GM19023 (cell line): ENCODE results near the gene SHISAL1.

Source experiments
- ATAC-seq: cut with Tn5 transposase; IDR thresholded peaks from one replicate; pipeline ENCODE4 v1.9.1; 2021; ENCODE audit warnings: mild to moderate bottlenecking, moderate library complexity; ENCODE audit not compliant: unreplicated experiment

The SHISAL1 gene

GRCh38 chr22:44281768-44282637 is 30.7 kb downstream of the SHISAL1 start:
- no peak for ATAC-seq

GRCh38 chr22:44280665-44281188 is 32.0 kb downstream of the SHISAL1 start:
- no peak for ATAC-seq

DNA sequence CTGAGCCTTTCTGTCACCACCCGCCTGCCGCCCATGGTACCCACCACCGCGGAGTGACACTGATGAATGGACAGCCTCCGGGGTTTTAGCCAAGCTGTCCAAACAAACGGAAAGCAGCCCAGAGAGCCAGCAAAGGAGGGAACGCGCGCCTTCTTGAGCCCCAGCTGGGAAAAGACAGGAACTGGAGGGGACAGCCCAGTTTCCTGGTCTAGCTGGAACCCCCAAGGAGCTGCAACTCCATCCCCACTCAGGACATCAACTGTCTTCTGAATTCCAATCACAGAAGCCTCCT is 33.7 kb downstream of the SHISAL1 start:
- ATAC-seq: no peak

- ATAC-seq: no peak
These were observed 34.3 kb downstream of the SHISAL1 start for GRCh38 chr22:44278243-44279068.

DNA sequence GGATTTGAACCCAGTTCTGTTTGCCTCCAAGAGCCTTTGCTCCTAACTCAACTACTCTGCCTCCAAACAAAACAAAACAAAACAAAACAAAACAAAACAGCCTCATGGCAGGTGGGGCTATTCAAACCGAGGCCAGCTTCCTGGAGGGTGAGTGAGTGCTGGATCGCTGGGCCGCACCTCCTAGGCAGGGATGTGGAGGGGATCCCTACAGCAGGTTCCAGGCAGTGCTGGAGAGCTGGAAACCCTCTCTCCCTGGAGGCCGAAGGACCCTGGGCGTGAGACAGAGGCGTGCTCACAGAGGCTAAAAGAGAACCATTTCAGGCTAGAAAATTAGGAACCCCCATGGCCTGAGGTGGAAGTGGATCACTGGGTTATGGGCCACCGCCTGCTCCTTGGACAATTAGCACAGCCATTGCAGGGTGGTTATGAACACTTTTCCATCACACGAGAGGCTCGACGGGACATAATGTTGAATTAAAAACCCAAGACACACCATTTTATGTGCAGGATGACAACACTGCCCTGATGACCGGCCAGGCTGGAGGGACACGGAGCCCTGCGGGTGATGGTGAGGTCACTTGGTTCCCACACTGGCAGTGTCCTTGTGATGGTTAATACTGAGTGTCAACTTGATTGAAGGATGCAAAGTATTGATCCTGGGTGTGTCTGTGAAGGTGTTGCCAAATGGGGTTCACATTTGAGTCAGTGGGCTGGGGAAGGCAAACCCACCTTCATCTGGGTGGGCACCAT is 35.2 kb downstream of the SHISAL1 start:
- ATAC-seq: no peak

- no peak for ATAC-seq
These were observed 35.9 kb downstream of the SHISAL1 start for GRCh38 chr22:44276706-44277356.

DNA sequence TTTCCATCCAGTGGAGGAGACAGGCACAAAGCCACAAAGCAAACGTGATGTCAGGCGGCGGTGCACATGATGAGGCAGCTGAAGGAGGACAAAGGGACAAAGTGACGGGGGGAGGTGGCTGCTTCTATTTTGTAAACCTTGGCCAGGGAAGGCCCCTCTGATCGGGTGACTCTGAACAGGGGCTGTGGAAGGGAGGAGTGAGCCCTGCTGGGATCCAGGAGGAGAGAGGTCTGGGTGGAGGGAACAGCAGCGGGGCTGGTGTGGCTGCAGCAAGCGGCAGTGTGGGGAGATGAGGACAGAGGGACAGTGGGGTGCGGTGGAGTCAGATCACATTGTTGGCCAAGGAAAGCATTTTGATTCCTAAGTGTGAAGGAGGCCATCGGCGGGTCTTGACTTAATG is 36.7 kb downstream of the SHISAL1 start:
- no peak for ATAC-seq

DNA sequence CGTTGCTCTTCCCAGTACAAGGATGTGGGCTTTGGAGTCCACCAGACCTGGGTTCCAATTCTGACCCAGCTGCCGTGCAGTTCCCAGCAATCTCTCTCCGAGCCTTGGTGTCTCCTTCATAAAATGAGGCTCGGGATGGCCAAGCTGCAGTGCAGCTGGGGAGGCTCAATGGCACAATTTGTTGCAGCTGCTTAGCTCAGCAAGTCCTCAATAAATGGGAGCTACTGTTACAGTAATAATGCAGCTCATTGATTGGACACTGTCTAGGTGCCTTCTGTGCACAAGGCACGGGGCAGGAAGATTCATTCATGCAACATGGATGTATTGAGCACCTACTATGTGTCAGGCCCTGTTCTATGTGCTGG is 37.1 kb downstream of the SHISAL1 start:
- ATAC-seq: no peak

DNA sequence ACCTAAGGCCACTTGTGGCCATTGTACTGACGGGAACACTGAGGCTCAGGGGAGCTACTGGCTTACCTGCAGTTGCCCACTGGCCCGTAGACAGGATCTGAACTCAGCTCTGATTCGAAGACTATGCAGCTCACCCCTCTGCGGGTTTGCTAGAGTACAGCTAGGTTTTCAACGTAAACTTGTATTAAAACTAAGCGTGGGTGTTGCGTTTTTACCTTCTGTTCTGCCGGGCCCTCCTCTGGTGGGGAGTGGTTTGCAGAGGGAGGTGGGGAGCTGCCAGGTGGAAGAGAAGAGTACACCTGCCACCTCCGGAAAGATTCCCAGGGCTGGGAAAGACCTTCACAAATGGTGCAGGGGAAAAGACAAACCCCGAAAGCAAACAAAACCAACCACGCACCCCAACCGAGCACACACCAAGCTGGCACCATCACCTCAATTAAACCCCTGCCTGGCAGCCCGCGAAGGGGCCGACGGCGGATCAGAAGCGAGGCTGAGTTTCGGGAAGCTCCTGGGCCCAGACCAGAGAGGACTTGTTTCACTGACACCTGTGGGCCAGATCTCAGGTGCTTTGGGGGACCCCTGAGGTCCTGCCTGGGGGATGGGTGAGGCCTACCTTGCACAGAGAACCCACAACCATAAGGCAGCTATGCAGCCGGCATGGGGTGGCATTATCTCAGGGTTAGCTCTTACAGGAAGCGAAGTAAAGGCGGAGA is 37.7 kb downstream of the SHISAL1 start:
- ATAC-seq: no peak

DNA sequence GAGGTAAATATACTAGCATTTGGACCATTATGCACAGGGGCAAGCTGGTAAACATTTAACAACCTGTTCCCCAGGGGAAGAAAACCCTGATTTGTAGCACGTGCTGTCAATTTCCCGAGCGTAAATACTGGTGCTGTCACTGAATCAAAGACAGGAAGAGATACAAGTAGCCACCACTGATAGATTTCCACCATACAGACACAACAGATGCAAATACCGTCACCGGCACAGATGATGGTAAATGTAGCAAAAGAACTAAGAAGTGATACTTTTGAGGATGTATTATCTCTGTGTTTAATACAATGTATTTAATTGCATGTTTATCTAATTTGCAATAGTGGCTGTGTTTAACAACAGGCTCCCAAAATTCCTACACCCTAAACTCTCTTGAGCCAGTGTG is 39.6 kb downstream of the SHISAL1 start:
- ATAC-seq: no peak

- ATAC-seq: no peak
These were observed 40.4 kb downstream of the SHISAL1 start for GRCh38 chr22:44272401-44272771.

GRCh38 chr22:44271732-44272400 is 40.9 kb downstream of the SHISAL1 start:
- no peak for ATAC-seq

DNA sequence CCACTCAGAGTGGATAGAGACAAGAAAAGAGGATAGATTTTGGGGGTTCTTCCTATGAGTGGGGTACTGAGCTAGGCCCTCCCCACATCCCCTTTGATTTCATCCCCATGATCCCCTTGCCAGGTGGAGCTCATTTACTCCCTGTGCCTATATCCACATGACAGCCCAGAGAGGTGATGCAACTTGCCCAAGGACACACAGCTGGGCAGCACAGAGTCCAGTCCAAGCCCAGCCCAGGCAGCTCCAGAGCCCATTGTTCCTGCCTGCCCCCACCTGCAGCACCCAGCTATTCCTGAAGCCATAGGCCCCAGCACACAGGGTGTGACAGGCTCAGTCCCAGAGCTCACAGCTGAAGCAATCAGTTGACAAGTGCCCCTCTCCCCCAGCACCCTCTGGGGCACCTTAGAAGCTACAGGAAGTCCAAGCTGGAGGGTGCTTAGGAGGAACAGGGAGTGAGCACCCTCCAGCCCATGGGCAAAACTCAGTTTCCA is 41.7 kb downstream of the SHISAL1 start:
- ATAC-seq: no peak

- no peak for ATAC-seq
These were observed 42.2 kb downstream of the SHISAL1 start for GRCh38 chr22:44270556-44270880.

DNA sequence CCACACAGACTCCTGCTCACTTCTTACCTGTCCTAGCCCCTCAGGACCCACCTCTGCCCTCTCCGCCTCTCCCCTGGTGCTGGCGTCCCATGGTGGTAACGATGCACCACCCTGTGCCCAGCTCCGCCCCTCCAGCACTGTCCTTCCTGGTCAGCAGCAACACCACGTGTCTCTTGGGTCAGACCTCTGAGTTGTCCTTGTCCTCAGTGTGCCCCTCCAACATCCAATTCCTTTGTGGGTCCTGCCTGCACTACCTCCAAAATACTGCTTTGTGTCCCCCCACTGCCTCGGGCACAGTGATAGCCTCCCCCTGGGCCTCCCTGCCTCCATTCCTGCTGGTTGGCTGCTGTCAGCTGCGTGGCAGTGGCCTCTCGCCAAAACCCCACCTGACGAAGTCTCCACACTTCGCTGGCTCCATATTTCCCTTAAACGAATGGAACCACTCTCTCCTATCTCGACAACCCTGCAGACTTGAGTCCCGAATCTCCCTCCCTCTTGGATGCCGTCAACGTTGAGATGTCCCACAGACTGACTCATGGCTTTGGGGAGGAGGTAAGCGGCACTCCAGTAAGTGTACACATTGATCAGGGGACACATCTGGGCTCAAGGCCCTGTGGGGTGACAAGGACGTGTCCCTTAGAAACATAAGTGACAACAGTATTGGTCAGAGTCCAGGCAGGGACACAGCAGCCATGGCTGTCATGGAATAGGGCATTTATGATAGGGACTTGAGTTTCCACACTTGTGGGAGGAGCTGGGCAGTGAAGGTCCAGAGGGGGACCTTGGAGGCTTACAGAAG is 42.8 kb downstream of the SHISAL1 start:
- ATAC-seq: no peak

GRCh38 chr22:44269117-44269498 is 43.6 kb downstream of the SHISAL1 start:
- no peak for ATAC-seq

GRCh38 chr22:44268431-44269116 is 44.2 kb downstream of the SHISAL1 start:
- no peak for ATAC-seq

- no peak for ATAC-seq
These were observed 44.9 kb downstream of the SHISAL1 start for GRCh38 chr22:44267856-44268255.
